A549 (cell line): ENCODE measurements around the gene PEX7. TPM values are rescaled to one million over a fixed set of nuclear protein-coding genes. Genes with fewer than 3 reads are reported as not detected.

ENCODE experiments used
- ATAC-seq, 2 experiments: fragments of 200-7000 bp in 1 of 2; fragments of >200 bp in 1 of 2; cut with Nextera tagmentation in 1 of 2; cut with Tn5 transposase in 1 of 2; 3 replicates each; pipeline versions ENCODE4 v1.8.0 to v1.9.1; 2018 to 2020; ENCODE audit warnings: mild to moderate bottlenecking in 1 of 2, moderate library complexity in 1 of 2
- CTCF ChIA-PET: fragments of 300-600 bp; sonication (Branson Sonifier 250); formaldehyde crosslinking; extraction: SDS; loops from one replicate; lab custom pipeline; 2021; ENCODE audit warnings: antibody characterized with exemption, inconsistent platforms; lab: Yijun Ruan, JAX
- POLR2A ChIA-PET: fragments of 350-600 bp; formaldehyde crosslinking; extraction: SDS; loops from one replicate; lab custom pipeline; 2021; ENCODE audit warnings: antibody characterized with exemption, inconsistent platforms; lab: Yijun Ruan, JAX
- DNase-seq, 2 experiments: peaks; one replicate each; pipeline versions ENCODE4 v3.0.0 to v3.0.0-alpha.2; 2011 to 2016; ENCODE audit warnings: low read depth in 1 of 2, low spot score in 1 of 2
- FAIRE-seq: peaks from 2 replicates; lab custom pipeline; 2011; peaks lifted over from hg19 to GRCh38; lab: Jason Lieb, UNC
- H3K27ac ChIP-seq, 2 experiments: fragments of >200 bp; sonication (Bioruptor Twin); formaldehyde crosslinking; 3 replicates each; pipeline ENCODE4 v1.5.1; 2016 to 2017
- H3K4me1 ChIP-seq: fragments of >200 bp; sonication (Bioruptor Twin); formaldehyde crosslinking; 3 replicates; pipeline ENCODE4 v1.6.1; 2016
- H3K4me2 ChIP-seq: fragments of >200 bp; sonication (Bioruptor Twin); formaldehyde crosslinking; 3 replicates; pipeline ENCODE4 v1.6.1; 2016
- H3K4me3 ChIP-seq: fragments of >200 bp; sonication (Bioruptor Twin); formaldehyde crosslinking; 3 replicates; pipeline ENCODE4 v1.5.1; 2016
- H3K9me3 ChIP-seq: fragments of >200 bp; sonication (Bioruptor Twin); formaldehyde crosslinking; 3 replicates; pipeline ENCODE4 v1.6.1; 2016
- ATOH8 ChIP-seq: fragments of 250-450 bp; sonication (Bioruptor Pico); IDR thresholded peaks from 2 replicates; pipeline ENCODE4 v1.5.0; 2020; ENCODE audit warnings: low read depth, mild to moderate bottlenecking, moderate library complexity
- BHLHE40 ChIP-seq: IDR thresholded peaks from 2 replicates; pipeline ENCODE4 v1.6.1; 2012; ENCODE audit warnings: low read depth, low read length, inconsistent platforms
- CBX2 ChIP-seq: fragments of 200-600 bp; sonication (generic); IDR thresholded peaks from 2 replicates; pipeline ENCODE4 v1.6.1; 2016; ENCODE audit warnings: low read depth, mild to moderate bottlenecking, borderline replicate concordance
- CBX8 ChIP-seq: fragments of 200-600 bp; sonication (generic); IDR thresholded peaks from 2 replicates; pipeline ENCODE4 v1.6.1; 2016
- CEBPB ChIP-seq, 2 experiments: fragments of >200 bp in 1 of 2; sonication (Bioruptor Twin) in 1 of 2; formaldehyde crosslinking in 1 of 2; IDR thresholded peaks; 2 replicates each; pipeline ENCODE4 v1.6.1; 2012 to 2016
- E2F6 ChIP-seq: IDR thresholded peaks from 2 replicates; pipeline ENCODE4 v1.6.1; 2012; ENCODE audit warnings: low read depth, borderline replicate concordance
- EHF ChIP-seq: fragments of 250-450 bp; sonication (Bioruptor Pico); IDR thresholded peaks from 2 replicates; pipeline ENCODE4 v1.5.0; 2020; ENCODE audit warnings: mild to moderate bottlenecking
- EHMT2 ChIP-seq: fragments of 200-600 bp; sonication (generic); IDR thresholded peaks from 2 replicates; pipeline ENCODE4 v1.6.1; 2016; ENCODE audit warnings: antibody characterized with exemption, low read depth, mild to moderate bottlenecking, moderate library complexity
- EP300 ChIP-seq, 2 experiments: fragments of >200 bp; sonication (Bioruptor Twin); formaldehyde crosslinking; IDR thresholded peaks; 2 replicates in 1 of 2; 3 replicates in 1 of 2; pipeline ENCODE4 v1.6.1; 2016 to 2017
- FOSB ChIP-seq: fragments of 250-450 bp; sonication (Bioruptor Pico); IDR thresholded peaks from 2 replicates; pipeline ENCODE4 v1.5.0; 2020; ENCODE audit warnings: mild to moderate bottlenecking, moderate library complexity
- FOSL2 ChIP-seq, 2 experiments: fragments of 450-650 bp in 1 of 2; fragments of >200 bp in 1 of 2; sonication (Bioruptor Twin) in 1 of 2; formaldehyde crosslinking; IDR thresholded peaks; 2 replicates each; pipeline versions ENCODE4 v1.5.0 to v1.6.1; 2016 to 2020; ENCODE audit warnings: mild to moderate bottlenecking in 1 of 2, moderate library complexity in 1 of 2
- GATA3 ChIP-seq: IDR thresholded peaks from 2 replicates; pipeline ENCODE4 v1.6.1; 2012; ENCODE audit warnings: borderline replicate concordance
- HDAC2 ChIP-seq: fragments of 200-600 bp; sonication (generic); IDR thresholded peaks from 2 replicates; pipeline ENCODE4 v1.6.1; 2016
- HES2 ChIP-seq: fragments of >200 bp; sonication (Bioruptor Twin); formaldehyde crosslinking; IDR thresholded peaks from 2 replicates; pipeline ENCODE4 v1.6.1; 2016
- HMGXB4 ChIP-seq: fragments of 250-450 bp; sonication (Bioruptor Pico); IDR thresholded peaks from 2 replicates; pipeline ENCODE4 v1.5.0; 2021; ENCODE audit warnings: mild to moderate bottlenecking, moderate library complexity, borderline replicate concordance
- HOXB5 ChIP-seq: fragments of 250-450 bp; sonication (Bioruptor Pico); IDR thresholded peaks from 2 replicates; pipeline ENCODE4 v1.5.0; 2020; ENCODE audit warnings: mild to moderate bottlenecking, moderate library complexity
- JUN ChIP-seq, 2 experiments: fragments of >200 bp; sonication (Bioruptor Twin); formaldehyde crosslinking; IDR thresholded peaks; 2 replicates in 1 of 2; 3 replicates in 1 of 2; pipeline ENCODE4 v1.6.1; 2016 to 2017
- JUNB ChIP-seq: fragments of >200 bp; sonication (Bioruptor Twin); formaldehyde crosslinking; IDR thresholded peaks from 2 replicates; pipeline ENCODE4 v1.6.1; 2016
- MAZ ChIP-seq: fragments of 150-350 bp; IDR thresholded peaks from 2 replicates; pipeline ENCODE4 v1.6.1; 2014; ENCODE audit warnings: antibody characterized with exemption, low read depth, low read length, borderline replicate concordance
- NPAS2 ChIP-seq: fragments of 250-450 bp; sonication (Bioruptor Pico); IDR thresholded peaks from 2 replicates; pipeline ENCODE4 v1.8.0; 2022; ENCODE audit warnings: mild to moderate bottlenecking, moderate library complexity, borderline replicate concordance
- NR3C1 ChIP-seq: fragments of >200 bp; sonication (Bioruptor Twin); formaldehyde crosslinking; IDR thresholded peaks from 3 replicates; pipeline ENCODE4 v1.6.1; 2017
- PHF8 ChIP-seq: fragments of 200-600 bp; sonication (generic); IDR thresholded peaks from 2 replicates; pipeline ENCODE4 v1.6.1; 2016; ENCODE audit warnings: low read depth, mild to moderate bottlenecking, antibody characterized with exemption, moderate library complexity, borderline replicate concordance
- POLR2A ChIP-seq: IDR thresholded peaks from 2 replicates; pipeline ENCODE4 v1.6.1; 2012; ENCODE audit warnings: mild to moderate bottlenecking, low read length
- RAD21 ChIP-seq, 2 experiments: fragments of >200 bp in 1 of 2; sonication (Bioruptor Twin) in 1 of 2; formaldehyde crosslinking in 1 of 2; IDR thresholded peaks in 1 of 2; conservative IDR thresholded peaks in 1 of 2; 2 replicates in 1 of 2; 3 replicates in 1 of 2; pipeline ENCODE4 v1.6.1; 2012 to 2018; ENCODE audit warnings: inconsistent platforms in 1 of 2
- RARB ChIP-seq: fragments of 250-450 bp; sonication (Bioruptor Pico); IDR thresholded peaks from 2 replicates; pipeline ENCODE4 v1.8.0; 2021; ENCODE audit warnings: mild to moderate bottlenecking, moderate library complexity
- REST ChIP-seq: fragments of 200-600 bp; sonication (generic); IDR thresholded peaks from 2 replicates; pipeline ENCODE4 v1.6.1; 2016; ENCODE audit warnings: antibody characterized with exemption, mild to moderate bottlenecking, moderate library complexity
- RFX5 ChIP-seq: fragments of 450-650 bp; IDR thresholded peaks from 2 replicates; pipeline ENCODE4 v1.7.1; 2014; ENCODE audit warnings: antibody characterized with exemption, mild to moderate bottlenecking, moderate library complexity
- SMC3 ChIP-seq: fragments of >200 bp; sonication (Bioruptor Twin); formaldehyde crosslinking; IDR thresholded peaks from 3 replicates; pipeline ENCODE4 v1.6.1; 2018; ENCODE audit warnings: inconsistent platforms
- TP53 ChIP-seq: fragments of 250-450 bp; sonication (Bioruptor Pico); IDR thresholded peaks from 2 replicates; pipeline ENCODE4 v1.5.0; 2021; ENCODE audit warnings: mild to moderate bottlenecking, moderate library complexity
- ZFP36 ChIP-seq: fragments of 450-650 bp; IDR thresholded peaks from 2 replicates; pipeline ENCODE4 v1.6.1; 2014; ENCODE audit warnings: borderline replicate concordance; ENCODE audit not compliant: partially characterized antibody
- ZSCAN20 ChIP-seq: fragments of 250-450 bp; sonication (Bioruptor Pico); IDR thresholded peaks from 2 replicates; pipeline ENCODE4 v1.8.0; 2022; ENCODE audit warnings: mild to moderate bottlenecking, moderate library complexity
- WGBS: methylation state at CpG from one replicate; pipeline ENCODE4 v1.1.6; 2017; ENCODE audit errors: missing lambda C conversion rate; 5-methylcytosine and 5-hydroxymethylcytosine counted together
- polyA plus RNA-seq, 4 experiments: library from polyadenylated mRNA; depleted of rRNA in 3 of 4; stranded (reverse); fragments of >200 nt; fragmentation: RNase III in 1 of 4; extraction: RNeasy Plus Mini Kit Qiagen cat#74134 plus additional on column Dnase treatment in 1 of 4; gene quantifications; 2 replicates in 3 of 4; 3 replicates in 1 of 4; pipeline ENCODE4 v1.2.3, GENCODE V29; 2011 to 2017

PEX7 gene
- polyA plus RNA-seq, 2 of the 4 experiments (the other 2 are of a cell fraction), result 6.9 to 9.6 TPM

GRCh38 chr6:136923116-136923953, 100.9 kb downstream of the PEX7 start:
- Histone ChIP-seq H3K4me1 (no peaks in the 10 kb centered on the region), H3K27ac (no peak overlapping the region), H3K9me3 (no peaks in the 10 kb centered on the region), H3K4me3 (no peak overlapping the region; the same call in 2 of the 3 replicates), H3K4me2 (peak overlapping the region; percentile 96; the same call in 2 of the 3 replicates)
- TF ChIP-seq RAD21 (conservative IDR thresholded peaks at IDR 0.05 in 1 of 2, IDR thresholded peaks at IDR 0.05 in 1 of 2), result no peak
- TF ChIP-seq CBX2, result no peak
- TF ChIP-seq NPAS2, result no peak
- no peak for TF ChIP-seq E2F6
- no peak for TF ChIP-seq CEBPB (IDR thresholded peaks at IDR 0.05)
- no peak for TF ChIP-seq RARB
- no peak for TF ChIP-seq MAZ
- TF ChIP-seq HES2, result no peak
- TF ChIP-seq ZSCAN20 (CRISPR knock-in tag), result no peak
- no peak for TF ChIP-seq RFX5
- TF ChIP-seq EHF, result no peak
- TF ChIP-seq JUNB, result no peak
- no peak for TF ChIP-seq FOSL2 (IDR thresholded peaks at IDR 0.05)
- no peak for TF ChIP-seq FOSL2 (CRISPR knock-in tag; IDR thresholded peaks at IDR 0.05)
- ChIA-PET CTCF (interaction anchor here (0.8 kb wide), 1 partner anchor 131 kb away, joined by 4 read pairs; the partner anchor contains the start of gene MAP3K5), POLR2A (no interaction called here)
- no peak for ATAC-seq
- 67% methylated on average over 42 of the region's 65 CpGs for whole genome bisulfite sequencing
- no peak for FAIRE-seq
- DNase-seq, result no peak

GRCh38 chr6:136923954-136924673, 101.7 kb downstream of the PEX7 start:
- no peak overlapping the region for H3K4me3 ChIP-seq
- no peak for DNase-seq
- no peak for ATAC-seq
- FAIRE-seq, result no peak
- no peak overlapping the region for H3K4me2 ChIP-seq
- no peaks in the 10 kb centered on the region for H3K4me1 ChIP-seq
- WGBS, result 82% methylated on average over 27 of the region's 40 CpGs
- H3K9me3 ChIP-seq, result no peaks in the 10 kb centered on the region
- TF ChIP-seq SMC3 (no peak), PHF8 (no peak), GATA3 (no peak), ZFP36 (no peak), FOSB (CRISPR knock-in tag) (no peak), EP300 (IDR thresholded peaks at IDR 0.05) (no peak), REST (no peak), HOXB5 (CRISPR knock-in tag) (no peak), EHMT2 (no peak), HDAC2 (no peak), BHLHE40 (no peak), TP53 (no peak), NR3C1 (no peak), HMGXB4 (CRISPR knock-in tag) (no peak), JUN (IDR thresholded peaks at IDR 0.05) (no peak), ZSCAN20 (CRISPR knock-in tag) (no peak), CBX8 (no peak), ATOH8 (CRISPR knock-in tag) (no peak), POLR2A (no peak)
- CTCF ChIA-PET, result interaction anchor here (1.2 kb wide), 1 partner anchor 33 kb away, joined by 3 read pairs; no protein-coding TSS in a partner anchor
- H3K27ac ChIP-seq, result no peak overlapping the region
- POLR2A ChIA-PET, result no interaction called here
